ENCODE results near the gene COTL1.

- TF ChIP-seq, protein P1, sequence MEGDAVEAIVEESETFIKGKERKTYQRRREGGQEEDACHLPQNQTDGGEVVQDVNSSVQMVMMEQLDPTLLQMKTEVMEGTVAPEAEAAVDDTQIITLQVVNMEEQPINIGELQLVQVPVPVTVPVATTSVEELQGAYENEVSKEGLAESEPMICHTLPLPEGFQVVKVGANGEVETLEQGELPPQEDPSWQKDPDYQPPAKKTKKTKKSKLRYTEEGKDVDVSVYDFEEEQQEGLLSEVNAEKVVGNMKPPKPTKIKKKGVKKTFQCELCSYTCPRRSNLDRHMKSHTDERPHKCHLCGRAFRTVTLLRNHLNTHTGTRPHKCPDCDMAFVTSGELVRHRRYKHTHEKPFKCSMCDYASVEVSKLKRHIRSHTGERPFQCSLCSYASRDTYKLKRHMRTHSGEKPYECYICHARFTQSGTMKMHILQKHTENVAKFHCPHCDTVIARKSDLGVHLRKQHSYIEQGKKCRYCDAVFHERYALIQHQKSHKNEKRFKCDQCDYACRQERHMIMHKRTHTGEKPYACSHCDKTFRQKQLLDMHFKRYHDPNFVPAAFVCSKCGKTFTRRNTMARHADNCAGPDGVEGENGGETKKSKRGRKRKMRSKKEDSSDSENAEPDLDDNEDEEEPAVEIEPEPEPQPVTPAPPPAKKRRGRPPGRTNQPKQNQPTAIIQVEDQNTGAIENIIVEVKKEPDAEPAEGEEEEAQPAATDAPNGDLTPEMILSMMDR (IDR thresholded peaks at IDR 0.05; ENCODE audit: insufficient read depth, low read depth, low read length), result no peak
- no peak for TF ChIP-seq EZH2 (IDR thresholded peaks at IDR 0.05; ENCODE audit: insufficient read depth, low read length)
Measured at GRCh38 chr16:84658690-84659089, 40.8 kb upstream of the COTL1 start.

All from astrocyte (in vitro differentiated cells and primary cell).